IPS DF 6.9 (cell line): ENCODE data around the gene DMD.

Source experiments
- DNase-seq: peaks from one replicate; pipeline ENCODE4 v3.0.0-alpha.2; 2013; ENCODE audit warnings: low read depth, low spot score
- H3K27ac ChIP-seq: one replicate; pipeline ENCODE4 v1.5.1; 2013; ENCODE audit warnings: low read length, control low read depth
- H3K27me3 ChIP-seq: 2 replicates; pipeline ENCODE4 v1.6.1; 2013; ENCODE audit warnings: mild to moderate bottlenecking, low read length; ENCODE audit not compliant: control insufficient read depth, insufficient read depth
- H3K36me3 ChIP-seq: 2 replicates; pipeline ENCODE4 v1.6.1; 2013; ENCODE audit warnings: low read length; ENCODE audit not compliant: control insufficient read depth, insufficient read depth
- H3K4me1 ChIP-seq: 2 replicates; pipeline ENCODE4 v1.6.1; 2013; ENCODE audit warnings: low read length; ENCODE audit not compliant: control insufficient read depth, insufficient read depth
- H3K4me3 ChIP-seq: 2 replicates; pipeline ENCODE4 v1.5.1; 2013; ENCODE audit warnings: mild to moderate bottlenecking, low read length
- H3K9me3 ChIP-seq: 2 replicates; pipeline ENCODE4 v1.6.1; 2013; ENCODE audit warnings: low read length, inconsistent platforms; ENCODE audit not compliant: control insufficient read depth, insufficient read depth
- WGBS: extraction: QIAGEN DNeasy Blood & Tissue Kit; methylation state at CpG from one replicate; pipeline ENCODE4 v1.1.7; 2013; ENCODE audit warnings: mixed read lengths, missing lambda C conversion rate; ENCODE audit not compliant: insufficient read length, insufficient coverage; 5-methylcytosine and 5-hydroxymethylcytosine counted together

Gene DMD

DNA sequence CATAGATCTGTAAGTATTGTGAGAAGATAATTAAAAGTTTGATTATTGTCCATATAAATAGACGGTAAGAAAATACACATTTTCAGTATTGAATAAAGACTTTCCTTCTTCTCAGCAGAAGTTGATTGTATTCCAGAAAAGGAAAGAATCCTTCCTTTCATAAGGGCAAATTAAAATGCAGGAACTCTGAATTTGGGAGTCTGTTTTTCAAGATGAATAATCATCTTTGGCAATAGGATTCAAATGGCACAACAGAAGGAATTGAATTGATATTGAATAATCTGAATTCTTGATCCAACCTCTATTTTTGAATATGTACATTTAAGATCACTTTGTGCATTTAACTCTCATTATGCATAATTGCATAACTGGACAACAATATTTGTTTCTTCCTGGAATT, 149.3 kb downstream of the DMD start:
- WGBS, result no CpG with 5 or more reads among the region's 1 CpG
- no peaks in the 10 kb centered on the region for H3K4me1 ChIP-seq
- H3K9me3 ChIP-seq, result no peaks in the 10 kb centered on the region
- DNase-seq, result no peak
- H3K27me3 ChIP-seq, result no peaks in the 10 kb centered on the region
- no peak overlapping the region for H3K27ac ChIP-seq
- H3K4me3 ChIP-seq, result no peak overlapping the region
- H3K36me3 ChIP-seq, result no peaks in the 10 kb centered on the region

DNA sequence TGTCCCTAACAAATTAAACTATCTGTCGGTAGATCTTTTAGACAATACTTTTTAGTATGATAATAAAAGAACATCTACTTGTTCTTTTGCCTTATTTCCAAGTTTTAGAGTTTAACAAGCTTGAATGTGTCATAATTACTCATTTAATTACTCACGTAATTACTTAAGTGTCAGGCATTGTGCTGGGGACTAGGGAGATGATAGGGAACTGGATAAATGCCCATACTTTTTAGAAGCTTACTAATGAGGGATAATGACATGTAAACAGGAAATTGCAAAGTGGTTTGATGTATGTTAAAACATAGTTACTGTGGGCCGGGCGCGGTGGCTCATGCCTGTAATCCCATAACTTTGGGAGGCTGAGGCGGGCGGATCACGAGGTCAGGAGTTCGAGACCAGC, 158.3 kb downstream of the DMD start:
- Histone ChIP-seq H3K4me3 (no peak overlapping the region), H3K27ac (no peak overlapping the region), H3K9me3 (no peaks in the 10 kb centered on the region), H3K4me1 (no peaks in the 10 kb centered on the region), H3K36me3 (no peaks in the 10 kb centered on the region), H3K27me3 (no peaks in the 10 kb centered on the region)
- no peak for DNase-seq
- no CpG with 5 or more reads among the region's 9 CpGs for WGBS

DNA sequence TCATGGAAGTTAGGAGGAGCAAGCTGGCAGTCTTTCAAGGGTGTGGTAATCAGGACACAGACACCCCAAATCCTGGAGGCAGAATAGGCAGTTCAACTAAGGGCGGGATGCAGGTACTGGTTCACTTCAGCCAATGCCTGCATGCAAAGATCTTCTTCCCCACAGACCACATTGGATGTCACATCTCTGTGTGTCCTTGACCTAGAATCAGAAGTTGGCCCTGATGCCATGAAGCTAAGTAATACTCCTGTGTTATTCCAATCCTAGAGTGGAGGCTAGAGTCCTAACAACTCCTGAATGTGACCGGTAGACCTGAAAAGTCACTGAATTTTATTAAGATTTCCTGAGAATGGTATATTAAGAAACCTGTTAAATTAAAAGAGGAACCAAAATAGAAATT, 165.5 kb downstream of the DMD start:
- Histone ChIP-seq H3K36me3 (no peaks in the 10 kb centered on the region), H3K4me3 (no peak overlapping the region), H3K27me3 (no peaks in the 10 kb centered on the region), H3K4me1 (no peaks in the 10 kb centered on the region), H3K9me3 (no peaks in the 10 kb centered on the region), H3K27ac (no peak overlapping the region)
- DNase-seq, result no peak
- no CpG with 5 or more reads among the region's 2 CpGs for WGBS

DNA sequence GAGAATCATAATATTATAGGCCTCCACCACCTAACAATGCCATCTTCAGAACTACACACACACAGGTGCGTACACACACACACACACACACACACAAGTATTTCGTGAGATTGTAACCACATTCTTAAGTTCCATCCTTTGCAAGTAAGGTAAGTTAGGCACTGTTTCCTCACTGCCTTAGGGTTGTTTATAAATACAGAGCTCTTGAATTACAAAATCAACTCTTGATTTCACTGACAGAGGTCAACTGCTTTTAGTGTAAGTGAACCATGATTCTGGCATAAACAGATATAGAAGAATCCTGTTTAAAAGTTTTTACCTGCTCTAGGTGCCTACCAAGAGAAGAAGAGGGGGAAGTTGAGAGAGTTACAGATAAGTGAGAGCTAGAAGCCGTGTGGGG, 166.1 kb downstream of the DMD start:
- Histone ChIP-seq H3K9me3 (no peaks in the 10 kb centered on the region), H3K36me3 (no peaks in the 10 kb centered on the region), H3K27ac (no peak overlapping the region), H3K27me3 (no peaks in the 10 kb centered on the region), H3K4me3 (no peak overlapping the region), H3K4me1 (no peaks in the 10 kb centered on the region)
- no peak for DNase-seq
- no CpG with 5 or more reads among the region's 3 CpGs for WGBS

DNA sequence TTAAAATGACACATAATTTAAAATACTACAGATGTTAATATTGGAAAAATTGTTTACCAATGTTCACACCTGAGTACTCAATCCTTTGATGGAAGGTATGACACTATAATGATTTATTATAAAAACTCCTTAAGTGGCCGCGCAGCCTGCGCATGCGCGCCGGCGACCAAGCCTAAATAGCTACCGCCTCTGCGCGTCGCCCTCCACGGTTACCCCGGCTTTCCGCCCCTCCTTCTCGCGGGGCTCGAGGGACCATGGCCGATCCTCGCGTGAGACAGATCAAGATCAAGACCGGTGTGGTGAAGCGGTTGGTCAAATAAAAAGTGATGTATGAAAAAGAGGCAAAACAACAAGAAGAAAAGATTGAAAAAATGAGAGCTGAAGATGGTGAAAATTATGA, 170.2 kb downstream of the DMD start:
- Histone ChIP-seq H3K27me3 (no peaks in the 10 kb centered on the region), H3K4me1 (no peaks in the 10 kb centered on the region), H3K36me3 (no peaks in the 10 kb centered on the region), H3K9me3 (no peaks in the 10 kb centered on the region), H3K4me3 (no peak overlapping the region), H3K27ac (no peak overlapping the region)
- DNase-seq, result no peak
- WGBS, result no CpG with 5 or more reads among the region's 22 CpGs

DNA sequence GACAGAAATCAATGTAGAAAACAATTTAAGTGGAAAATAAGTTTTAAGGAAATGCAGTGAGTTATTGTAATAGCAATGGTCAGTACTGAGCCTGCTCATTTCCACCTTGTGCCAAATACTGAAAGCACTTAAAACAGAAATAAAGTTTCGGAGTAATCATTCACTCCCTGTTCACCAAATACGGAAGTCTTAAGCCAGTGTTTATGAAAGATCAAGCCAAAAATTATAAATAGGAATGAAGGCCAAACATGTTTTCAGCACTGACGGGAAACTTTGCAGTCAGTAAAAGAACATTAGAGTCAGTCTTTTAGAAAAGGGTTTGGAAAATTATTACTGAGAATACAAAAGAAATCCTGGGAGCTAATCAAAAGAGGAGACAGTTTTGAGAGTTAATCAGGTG, 178.6 kb downstream of the DMD start:
- Histone ChIP-seq H3K27me3 (no peaks in the 10 kb centered on the region), H3K4me1 (no peaks in the 10 kb centered on the region), H3K4me3 (no peak overlapping the region), H3K36me3 (no peaks in the 10 kb centered on the region), H3K27ac (no peak overlapping the region), H3K9me3 (no peaks in the 10 kb centered on the region)
- WGBS, result no CpG with 5 or more reads among the region's 3 CpGs
- DNase-seq, result no peak

DNA sequence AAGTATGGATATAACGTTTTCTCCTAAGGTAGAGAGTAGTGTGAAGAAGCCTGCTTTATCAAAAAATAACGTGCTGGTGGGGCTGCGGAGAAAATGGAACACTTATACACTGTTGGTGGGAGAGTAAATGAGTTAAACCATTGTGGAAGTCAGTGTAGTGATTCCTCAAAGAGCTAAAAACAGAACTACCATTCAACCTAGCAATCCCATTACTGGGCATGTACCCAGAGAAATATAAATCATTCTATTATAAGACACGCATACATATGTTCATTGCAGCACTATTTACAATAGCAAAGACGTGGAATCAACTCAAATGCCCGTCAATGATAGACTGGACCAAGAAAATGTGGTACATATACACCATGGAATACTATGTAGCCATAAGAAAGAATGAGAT, 196.4 kb downstream of the DMD start:
- no peak for DNase-seq
- no peaks in the 10 kb centered on the region for H3K4me1 ChIP-seq
- H3K9me3 ChIP-seq, result no peaks in the 10 kb centered on the region
- H3K4me3 ChIP-seq, result no peak overlapping the region
- H3K27me3 ChIP-seq, result no peaks in the 10 kb centered on the region
- H3K27ac ChIP-seq, result no peak overlapping the region
- no CpG with 5 or more reads among the region's 6 CpGs for WGBS
- no peaks in the 10 kb centered on the region for H3K36me3 ChIP-seq

DNA sequence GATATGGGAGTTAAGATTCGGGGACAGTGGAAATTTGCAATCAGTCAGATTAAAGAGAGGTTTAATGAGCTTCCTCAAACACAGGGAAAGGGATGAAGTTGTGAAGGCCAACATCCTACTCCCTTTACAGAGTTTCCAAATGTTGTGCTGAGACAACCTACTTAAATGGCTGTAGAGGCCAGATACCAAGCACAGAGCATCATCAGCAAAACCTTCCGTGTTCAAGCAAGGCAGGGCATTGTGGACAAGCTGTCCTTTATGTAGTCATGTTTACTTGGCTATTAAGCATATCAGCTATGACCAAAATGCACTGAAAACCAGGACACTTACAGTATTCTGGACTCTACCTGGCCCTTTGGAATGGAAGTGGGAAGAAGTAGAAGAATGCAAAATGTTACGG, 197.3 kb downstream of the DMD start:
- no peaks in the 10 kb centered on the region for H3K27me3 ChIP-seq
- no CpG with 5 or more reads among the region's 3 CpGs for WGBS
- H3K9me3 ChIP-seq, result no peaks in the 10 kb centered on the region

DNA sequence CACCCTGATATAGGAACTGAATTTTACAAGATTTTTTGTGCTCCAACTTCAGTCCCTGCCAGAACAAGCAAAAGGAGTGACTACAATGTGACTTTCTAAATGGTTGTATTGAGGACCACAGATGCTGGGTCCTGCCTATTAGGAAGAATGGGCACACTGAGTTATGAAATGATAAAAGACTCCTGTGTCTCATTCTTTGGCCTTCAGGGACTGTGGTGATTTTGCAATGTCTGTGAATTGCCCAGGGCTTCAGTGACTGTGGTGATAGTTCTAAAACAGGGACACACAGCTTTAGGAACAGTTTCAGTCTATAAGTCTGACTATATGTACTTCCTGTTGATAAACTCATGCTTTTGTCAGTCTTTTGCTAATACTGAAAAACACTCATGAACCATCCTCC, 210.2 kb downstream of the DMD start:
- H3K36me3 ChIP-seq, result no peaks in the 10 kb centered on the region

More for the DNA sequence above, 197.3 kb downstream of the DMD start:
- Histone ChIP-seq H3K27ac (no peak overlapping the region), H3K4me3 (no peak overlapping the region), H3K36me3 (no peaks in the 10 kb centered on the region), H3K4me1 (no peaks in the 10 kb centered on the region)
- no peak for DNase-seq

DNA sequence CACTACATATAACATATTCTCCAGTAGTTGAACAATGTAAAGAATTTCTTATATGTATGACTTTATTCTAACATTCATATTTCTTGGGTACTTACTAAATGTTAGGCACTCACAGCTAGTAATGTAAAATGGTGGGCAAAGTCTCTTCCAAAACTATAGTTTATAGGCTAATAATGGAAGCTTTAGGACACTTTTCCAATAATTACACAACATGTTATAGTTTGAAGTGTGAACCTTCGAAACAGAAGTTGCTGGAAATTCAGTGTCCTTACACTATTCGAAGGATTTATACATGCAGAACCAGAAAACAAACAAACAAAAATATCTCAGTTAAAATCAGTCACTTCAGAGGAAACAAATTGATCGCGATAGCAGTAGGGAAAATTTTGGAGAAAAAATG, 212.6 kb downstream of the DMD start:
- H3K4me3 ChIP-seq, result no peak overlapping the region
- H3K4me1 ChIP-seq, result no peaks in the 10 kb centered on the region
- H3K27me3 ChIP-seq, result no peaks in the 10 kb centered on the region
- no CpG with 5 or more reads among the region's 4 CpGs for WGBS
- H3K36me3 ChIP-seq, result no peaks in the 10 kb centered on the region
- no peaks in the 10 kb centered on the region for H3K9me3 ChIP-seq
- DNase-seq, result no peak
- no peak overlapping the region for H3K27ac ChIP-seq

More for the DNA sequence above, 210.2 kb downstream of the DMD start:
- DNase-seq, result no peak
- Histone ChIP-seq H3K27me3 (no peaks in the 10 kb centered on the region), H3K9me3 (no peaks in the 10 kb centered on the region), H3K27ac (no peak overlapping the region), H3K4me1 (no peaks in the 10 kb centered on the region), H3K4me3 (no peak overlapping the region)

DNA sequence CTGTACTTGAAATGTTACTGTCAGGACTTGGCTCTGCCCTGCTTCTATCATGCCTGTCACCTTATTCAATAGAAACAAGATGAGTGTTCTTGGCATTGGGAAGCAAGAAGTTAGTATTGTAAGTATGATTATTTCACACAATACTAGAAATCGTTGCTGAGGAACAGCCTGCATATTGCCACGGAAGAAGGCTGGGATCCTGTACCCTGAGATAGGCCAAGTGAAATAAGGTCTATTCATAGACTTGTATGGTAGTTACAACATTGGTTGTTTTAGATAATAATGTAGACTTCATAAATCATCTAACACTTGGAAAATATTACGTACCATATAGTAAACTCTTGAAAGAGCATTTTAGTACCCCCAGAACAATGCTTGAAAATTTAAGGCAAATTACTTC, 215.9 kb downstream of the DMD start:
- H3K4me3 ChIP-seq, result no peak overlapping the region
- WGBS, result no CpG with 5 or more reads among the region's 3 CpGs
- H3K27ac ChIP-seq, result no peak overlapping the region
- H3K9me3 ChIP-seq, result no peaks in the 10 kb centered on the region
- no peaks in the 10 kb centered on the region for H3K4me1 ChIP-seq
- no peaks in the 10 kb centered on the region for H3K36me3 ChIP-seq
- no peak for DNase-seq
- H3K27me3 ChIP-seq, result no peaks in the 10 kb centered on the region
